Peyer's patch (tissue), 4 donors: ENCODE results near the gene IMMP2L. TPM values are rescaled to one million over a fixed set of nuclear protein-coding genes. Genes with fewer than 3 reads are reported as not detected.

ENCODE experiments used
- DNase-seq, 3 donors: peaks; one replicate each; pipeline ENCODE4 v3.0.0-alpha.2; 2017 to 2019
- H3K27ac ChIP-seq, 4 donors: fragments of 200-600 bp; sonication (generic); one replicate each; pipeline ENCODE4 v1.5.1; 2016 to 2019
- H3K27me3 ChIP-seq, 2 donors: fragments of 200-600 bp; sonication (generic); one replicate each; pipeline ENCODE4 v1.5.1; 2019
- H3K36me3 ChIP-seq, 3 donors: fragments of 200-600 bp; sonication (generic); one replicate each; pipeline ENCODE4 v1.5.1; 2016 to 2019
- H3K4me1 ChIP-seq, 4 donors: fragments of 200-600 bp; sonication (generic); one replicate each; pipeline ENCODE4 v1.5.1; 2016 to 2019
- H3K4me3 ChIP-seq, 4 donors: fragments of 200-600 bp; sonication (generic); 1 replicate in 3 of 4; 2 replicates in 1 of 4; pipeline ENCODE4 v1.5.1; 2016 to 2019; ENCODE audit warnings: mild to moderate bottlenecking in 1 of 4
- H3K9me3 ChIP-seq, 4 donors: fragments of 200-600 bp; sonication (generic); one replicate each; pipeline ENCODE4 v1.5.1; 2016 to 2019; ENCODE audit warnings: mild to moderate bottlenecking in 1 of 4
- POLR2A ChIP-seq, 2 donors: fragments of 450-650 bp; IDR thresholded peaks; one replicate each; pipeline ENCODE4 v1.5.1; 2017; ENCODE audit warnings: antibody characterized with exemption in 2 of 2, mild to moderate bottlenecking in 2 of 2, moderate library complexity in 2 of 2
- small RNA-seq, 2 donors: library from RNA; depleted of rRNA; stranded (forward); fragments of <200 nt; gene quantifications; one replicate each; pipeline ENCODE3, GENCODE V24; 2016
- total RNA-seq, 4 donors: library from RNA; depleted of rRNA; stranded (reverse); fragments of >200 nt; gene quantifications; one replicate each; pipeline ENCODE4 v1.1.0, GENCODE V29; 2016
- TF ChIP-seq, protein P1 (sequence below), 6 experiments: fragments of 450-650 bp in 4 of 6; fragments of 200-600 bp in 2 of 6; sonication (generic) in 1 of 6; IDR thresholded peaks; one replicate each; pipeline ENCODE4 v1.5.1; 2017 to 2019; ENCODE audit warnings: antibody characterized with exemption in 6 of 6, mild to moderate bottlenecking in 3 of 6, moderate library complexity in 1 of 6

IMMP2L gene
- total RNA-seq, 4 donors from 2014 or later, result 5.1 to 16.5 (median 10.9) TPM

GRCh38 chr7:110623436-110623835, 938.9 kb downstream of the IMMP2L start:
- no peak for TF ChIP-seq POLR2A (IDR thresholded peaks at IDR 0.05)
- TF ChIP-seq, protein P1, sequence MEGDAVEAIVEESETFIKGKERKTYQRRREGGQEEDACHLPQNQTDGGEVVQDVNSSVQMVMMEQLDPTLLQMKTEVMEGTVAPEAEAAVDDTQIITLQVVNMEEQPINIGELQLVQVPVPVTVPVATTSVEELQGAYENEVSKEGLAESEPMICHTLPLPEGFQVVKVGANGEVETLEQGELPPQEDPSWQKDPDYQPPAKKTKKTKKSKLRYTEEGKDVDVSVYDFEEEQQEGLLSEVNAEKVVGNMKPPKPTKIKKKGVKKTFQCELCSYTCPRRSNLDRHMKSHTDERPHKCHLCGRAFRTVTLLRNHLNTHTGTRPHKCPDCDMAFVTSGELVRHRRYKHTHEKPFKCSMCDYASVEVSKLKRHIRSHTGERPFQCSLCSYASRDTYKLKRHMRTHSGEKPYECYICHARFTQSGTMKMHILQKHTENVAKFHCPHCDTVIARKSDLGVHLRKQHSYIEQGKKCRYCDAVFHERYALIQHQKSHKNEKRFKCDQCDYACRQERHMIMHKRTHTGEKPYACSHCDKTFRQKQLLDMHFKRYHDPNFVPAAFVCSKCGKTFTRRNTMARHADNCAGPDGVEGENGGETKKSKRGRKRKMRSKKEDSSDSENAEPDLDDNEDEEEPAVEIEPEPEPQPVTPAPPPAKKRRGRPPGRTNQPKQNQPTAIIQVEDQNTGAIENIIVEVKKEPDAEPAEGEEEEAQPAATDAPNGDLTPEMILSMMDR (IDR thresholded peaks at IDR 0.05), result no peak
- no peak for DNase-seq

GRCh38 chr7:110621289-110621688, 941.0 kb downstream of the IMMP2L start:
- Histone ChIP-seq H3K27ac (no peak overlapping the region), H3K4me1 (no peaks in the 10 kb centered on the region), H3K27me3 (no peaks in the 10 kb centered on the region), H3K9me3 (no peaks in the 10 kb centered on the region), H3K4me3 (no peak overlapping the region), H3K36me3 (no peaks in the 10 kb centered on the region)
- no peak for DNase-seq
- TF ChIP-seq, protein P1 (IDR thresholded peaks at IDR 0.05), result no peak
- TF ChIP-seq POLR2A (IDR thresholded peaks at IDR 0.05), result no peak

More at GRCh38 chr7:110623436-110623835, 938.9 kb downstream of the IMMP2L start:
- Histone ChIP-seq H3K4me3 (no peak overlapping the region), H3K4me1 (no peaks in the 10 kb centered on the region), H3K9me3 (no peaks in the 10 kb centered on the region), H3K27ac (no peak overlapping the region), H3K36me3 (no peaks in the 10 kb centered on the region), H3K27me3 (no peaks in the 10 kb centered on the region)

DNA sequence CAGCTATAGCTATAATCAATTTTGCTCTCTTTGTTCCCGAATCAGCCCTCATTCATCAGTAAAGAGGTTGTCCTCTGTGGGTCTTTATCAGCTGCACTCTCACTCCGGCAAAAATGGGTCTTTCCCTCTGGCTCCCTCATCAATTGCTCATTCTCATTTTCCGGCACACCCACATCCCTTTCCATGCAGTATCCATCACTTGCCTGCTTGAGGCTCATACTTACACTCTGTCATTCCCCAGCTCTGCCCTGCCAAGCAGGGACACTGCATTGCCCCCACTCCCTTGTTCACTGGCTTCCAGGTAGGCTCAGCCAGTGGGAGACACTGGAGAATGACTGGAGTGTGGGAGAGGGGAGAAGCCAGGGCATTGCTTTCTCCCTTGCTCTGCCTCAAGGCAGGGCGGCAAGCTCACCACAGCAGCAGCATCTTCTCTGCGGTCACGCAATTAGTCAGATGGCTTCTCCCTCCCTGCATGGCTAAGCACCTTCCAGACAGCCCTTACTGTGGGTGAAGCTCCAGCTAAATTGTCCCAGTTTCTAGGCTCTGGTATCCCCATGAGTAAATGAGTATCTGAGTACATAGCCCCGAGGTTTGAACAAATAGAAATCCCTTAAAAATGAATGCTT, 942.1 kb downstream of the IMMP2L start:
- Histone ChIP-seq H3K36me3 (no peaks in the 10 kb centered on the region), H3K27me3 (no peaks in the 10 kb centered on the region), H3K9me3 (no peaks in the 10 kb centered on the region), H3K4me3 (no peak overlapping the region), H3K27ac (no peak overlapping the region), H3K4me1 (no peaks in the 10 kb centered on the region)
- no peak for DNase-seq
- TF ChIP-seq POLR2A (IDR thresholded peaks at IDR 0.05), result no peak
- TF ChIP-seq, protein P1 (IDR thresholded peaks at IDR 0.05), result no peak

Small RNAs within 50 kb of the gene (small RNA-seq; reads per million reads assigned to genes)
- gene AC003989.2, result 0 reads per million in 2 donors
